ENCODE measurements around the gene KPNA1. TPM values are rescaled to one million over a fixed set of nuclear protein-coding genes. Genes with fewer than 3 reads are reported as not detected.

The KPNA1 gene
- total and polyA plus RNA-seq, 2 experiments from 2014 or later: 19.8 to 30.1 TPM

- TF ChIP-seq, protein P1, sequence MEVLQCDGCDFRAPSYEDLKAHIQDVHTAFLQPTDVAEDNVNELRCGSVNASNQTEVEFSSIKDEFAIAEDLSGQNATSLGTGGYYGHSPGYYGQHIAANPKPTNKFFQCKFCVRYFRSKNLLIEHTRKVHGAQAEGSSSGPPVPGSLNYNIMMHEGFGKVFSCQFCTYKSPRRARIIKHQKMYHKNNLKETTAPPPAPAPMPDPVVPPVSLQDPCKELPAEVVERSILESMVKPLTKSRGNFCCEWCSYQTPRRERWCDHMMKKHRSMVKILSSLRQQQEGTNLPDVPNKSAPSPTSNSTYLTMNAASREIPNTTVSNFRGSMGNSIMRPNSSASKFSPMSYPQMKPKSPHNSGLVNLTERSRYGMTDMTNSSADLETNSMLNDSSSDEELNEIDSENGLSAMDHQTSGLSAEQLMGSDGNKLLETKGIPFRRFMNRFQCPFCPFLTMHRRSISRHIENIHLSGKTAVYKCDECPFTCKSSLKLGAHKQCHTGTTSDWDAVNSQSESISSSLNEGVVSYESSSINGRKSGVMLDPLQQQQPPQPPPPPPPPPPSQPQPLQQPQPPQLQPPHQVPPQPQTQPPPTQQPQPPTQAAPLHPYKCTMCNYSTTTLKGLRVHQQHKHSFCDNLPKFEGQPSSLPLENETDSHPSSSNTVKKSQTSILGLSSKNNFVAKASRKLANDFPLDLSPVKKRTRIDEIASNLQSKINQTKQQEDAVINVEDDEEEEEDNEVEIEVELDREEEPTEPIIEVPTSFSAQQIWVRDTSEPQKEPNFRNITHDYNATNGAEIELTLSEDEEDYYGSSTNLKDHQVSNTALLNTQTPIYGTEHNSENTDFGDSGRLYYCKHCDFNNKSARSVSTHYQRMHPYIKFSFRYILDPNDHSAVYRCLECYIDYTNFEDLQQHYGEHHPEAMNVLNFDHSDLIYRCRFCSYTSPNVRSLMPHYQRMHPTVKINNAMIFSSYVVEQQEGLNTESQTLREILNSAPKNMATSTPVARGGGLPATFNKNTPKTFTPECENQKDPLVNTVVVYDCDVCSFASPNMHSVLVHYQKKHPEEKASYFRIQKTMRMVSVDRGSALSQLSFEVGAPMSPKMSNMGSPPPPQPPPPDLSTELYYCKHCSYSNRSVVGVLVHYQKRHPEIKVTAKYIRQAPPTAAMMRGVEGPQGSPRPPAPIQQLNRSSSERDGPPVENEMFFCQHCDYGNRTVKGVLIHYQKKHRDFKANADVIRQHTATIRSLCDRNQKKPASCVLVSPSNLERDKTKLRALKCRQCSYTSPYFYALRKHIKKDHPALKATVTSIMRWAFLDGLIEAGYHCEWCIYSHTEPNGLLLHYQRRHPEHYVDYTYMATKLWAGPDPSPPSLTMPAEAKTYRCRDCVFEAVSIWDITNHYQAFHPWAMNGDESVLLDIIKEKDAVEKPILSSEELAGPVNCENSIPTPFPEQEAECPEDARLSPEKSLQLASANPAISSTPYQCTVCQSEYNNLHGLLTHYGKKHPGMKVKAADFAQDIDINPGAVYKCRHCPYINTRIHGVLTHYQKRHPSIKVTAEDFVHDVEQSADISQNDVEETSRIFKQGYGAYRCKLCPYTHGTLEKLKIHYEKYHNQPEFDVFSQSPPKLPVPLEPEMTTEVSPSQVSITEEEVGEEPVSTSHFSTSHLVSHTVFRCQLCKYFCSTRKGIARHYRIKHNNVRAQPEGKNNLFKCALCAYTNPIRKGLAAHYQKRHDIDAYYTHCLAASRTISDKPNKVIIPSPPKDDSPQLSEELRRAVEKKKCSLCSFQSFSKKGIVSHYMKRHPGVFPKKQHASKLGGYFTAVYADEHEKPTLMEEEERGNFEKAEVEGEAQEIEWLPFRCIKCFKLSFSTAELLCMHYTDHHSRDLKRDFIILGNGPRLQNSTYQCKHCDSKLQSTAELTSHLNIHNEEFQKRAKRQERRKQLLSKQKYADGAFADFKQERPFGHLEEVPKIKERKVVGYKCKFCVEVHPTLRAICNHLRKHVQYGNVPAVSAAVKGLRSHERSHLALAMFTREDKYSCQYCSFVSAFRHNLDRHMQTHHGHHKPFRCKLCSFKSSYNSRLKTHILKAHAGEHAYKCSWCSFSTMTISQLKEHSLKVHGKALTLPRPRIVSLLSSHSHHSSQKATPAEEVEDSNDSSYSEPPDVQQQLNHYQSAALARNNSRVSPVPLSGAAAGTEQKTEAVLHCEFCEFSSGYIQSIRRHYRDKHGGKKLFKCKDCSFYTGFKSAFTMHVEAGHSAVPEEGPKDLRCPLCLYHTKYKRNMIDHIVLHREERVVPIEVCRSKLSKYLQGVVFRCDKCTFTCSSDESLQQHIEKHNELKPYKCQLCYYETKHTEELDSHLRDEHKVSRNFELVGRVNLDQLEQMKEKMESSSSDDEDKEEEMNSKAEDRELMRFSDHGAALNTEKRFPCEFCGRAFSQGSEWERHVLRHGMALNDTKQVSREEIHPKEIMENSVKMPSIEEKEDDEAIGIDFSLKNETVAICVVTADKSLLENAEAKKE (CRISPR knock-in tag; IDR thresholded peaks at IDR 0.05): no peak
- TF ChIP-seq CREB1 (CRISPR knock-in tag; IDR thresholded peaks at IDR 0.05; ENCODE audit: low read depth): no peak
- no peak for TF ChIP-seq NANOG (IDR thresholded peaks at IDR 0.05; ENCODE audit: borderline replicate concordance)
- no peak for TF ChIP-seq ZNF331 (CRISPR knock-in tag; IDR thresholded peaks at IDR 0.05; ENCODE audit: low read depth)
Observed at GRCh38 chr3:122389892-122390291, 124.8 kb downstream of the KPNA1 start (continued).

DNA sequence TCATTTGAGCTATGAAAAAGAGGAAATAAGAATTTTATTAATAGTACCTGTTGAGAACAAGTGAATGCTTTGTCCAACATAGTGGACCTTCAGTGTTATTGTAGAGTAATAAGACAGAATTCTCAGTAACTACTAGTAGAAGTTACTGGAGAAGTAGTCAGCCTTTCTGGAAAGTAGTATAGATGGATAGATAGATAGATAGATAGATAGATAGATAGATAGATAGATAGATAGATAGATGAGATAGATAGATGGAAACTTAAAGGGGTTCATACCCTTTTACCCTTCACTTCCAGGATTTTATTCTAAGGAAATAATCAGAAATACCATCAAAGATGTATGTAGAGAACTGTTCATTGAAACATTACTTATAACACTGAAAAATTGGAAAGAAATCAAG, 125.5 kb downstream of the KPNA1 start:
- peaks cover 9% of the 10 kb centered on the region for H3K4me1 ChIP-seq (ENCODE audit: insufficient read depth)
- H2AFZ ChIP-seq: no peak overlapping the region
- peaks cover 21% of the 10 kb centered on the region for H3K79me2 ChIP-seq (replicated peaks; ENCODE audit: insufficient read depth)
- H4K20me1 ChIP-seq (replicated peaks; ENCODE audit: insufficient read depth): no peaks in the 10 kb centered on the region
- no peaks in the 10 kb centered on the region for H3K27me3 ChIP-seq (ENCODE audit: insufficient read depth)
- no peak overlapping the region for H3K4me2 ChIP-seq
- DNase-seq (ENCODE audit: low spot score) (no peak), ATAC-seq (no peak)
- peaks cover 9% of the 10 kb centered on the region for H3K4me1 Mint-ChIP-seq
- no peaks in the 10 kb centered on the region for H3F3A ChIP-seq (replicated peaks; ENCODE audit: low read depth)
- no peaks in the 10 kb centered on the region for H3K36me3 ChIP-seq (ENCODE audit: insufficient read depth)
- no peak overlapping the region for H3K27ac ChIP-seq (ENCODE audit: low read depth)
- H3K9me2 ChIP-seq (ENCODE audit: insufficient read depth): no peaks in the 10 kb centered on the region
- H3K27me3 Mint-ChIP-seq (ENCODE audit: insufficient read depth, low read depth, poor library complexity): peaks cover 1% of the 10 kb centered on the region
- no peak overlapping the region for H3K27ac Mint-ChIP-seq
- no peaks in the 10 kb centered on the region for H3K9me3 Mint-ChIP-seq
- H3K4me3 Mint-ChIP-seq: no peak overlapping the region
- H3K36me3 Mint-ChIP-seq (ENCODE audit: low read depth): no peaks in the 10 kb centered on the region
- H3K4me3 ChIP-seq: no peak overlapping the region
- TF ChIP-seq, protein P1 (CRISPR knock-in tag; IDR thresholded peaks at IDR 0.05): no peak
- TF ChIP-seq EZH2 (IDR thresholded peaks at IDR 0.05; ENCODE audit: low read depth, unreplicated experiment) (no peak), STAT1 (IDR thresholded peaks at IDR 0.05; ENCODE audit: unreplicated experiment) (no peak)

Data from GM23338 (cell line).